Measurements from ENCODE around the gene STRIP1.
A peak's percentile ranks its signal among the peaks of the same experiment; 100 is the strongest.

Gene STRIP1

DNA sequence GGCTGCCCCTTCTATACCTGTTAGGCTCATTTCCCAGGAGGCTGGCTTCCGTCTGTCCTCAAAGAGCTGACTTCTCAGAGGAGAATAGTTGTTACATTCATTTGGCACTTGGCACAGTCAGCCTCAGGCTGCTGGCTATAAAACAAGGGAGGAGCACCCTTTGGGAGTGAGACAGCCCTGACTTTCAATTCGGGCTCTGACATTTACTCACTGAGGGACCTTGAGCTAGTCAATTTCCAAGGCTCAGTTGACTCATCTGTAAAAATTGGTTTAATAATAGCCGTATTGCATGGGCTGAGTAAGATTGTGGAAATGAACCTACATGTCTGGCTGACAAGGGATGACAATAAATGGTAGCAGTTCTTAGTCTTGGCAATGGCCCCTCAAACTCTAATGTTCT lies 22.4 kb downstream of the STRIP1 start:
- no peak overlapping the region for H3K4me3 ChIP-seq (replicated peaks; ENCODE audit: low read depth, low read length)
- DNase-seq (ENCODE audit: extremely low read depth, low read depth): no peak
- TF ChIP-seq, protein P1, sequence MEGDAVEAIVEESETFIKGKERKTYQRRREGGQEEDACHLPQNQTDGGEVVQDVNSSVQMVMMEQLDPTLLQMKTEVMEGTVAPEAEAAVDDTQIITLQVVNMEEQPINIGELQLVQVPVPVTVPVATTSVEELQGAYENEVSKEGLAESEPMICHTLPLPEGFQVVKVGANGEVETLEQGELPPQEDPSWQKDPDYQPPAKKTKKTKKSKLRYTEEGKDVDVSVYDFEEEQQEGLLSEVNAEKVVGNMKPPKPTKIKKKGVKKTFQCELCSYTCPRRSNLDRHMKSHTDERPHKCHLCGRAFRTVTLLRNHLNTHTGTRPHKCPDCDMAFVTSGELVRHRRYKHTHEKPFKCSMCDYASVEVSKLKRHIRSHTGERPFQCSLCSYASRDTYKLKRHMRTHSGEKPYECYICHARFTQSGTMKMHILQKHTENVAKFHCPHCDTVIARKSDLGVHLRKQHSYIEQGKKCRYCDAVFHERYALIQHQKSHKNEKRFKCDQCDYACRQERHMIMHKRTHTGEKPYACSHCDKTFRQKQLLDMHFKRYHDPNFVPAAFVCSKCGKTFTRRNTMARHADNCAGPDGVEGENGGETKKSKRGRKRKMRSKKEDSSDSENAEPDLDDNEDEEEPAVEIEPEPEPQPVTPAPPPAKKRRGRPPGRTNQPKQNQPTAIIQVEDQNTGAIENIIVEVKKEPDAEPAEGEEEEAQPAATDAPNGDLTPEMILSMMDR (IDR thresholded peaks at IDR 0.05; ENCODE audit: low read depth, low read length, missing control alignments): no peak

DNA sequence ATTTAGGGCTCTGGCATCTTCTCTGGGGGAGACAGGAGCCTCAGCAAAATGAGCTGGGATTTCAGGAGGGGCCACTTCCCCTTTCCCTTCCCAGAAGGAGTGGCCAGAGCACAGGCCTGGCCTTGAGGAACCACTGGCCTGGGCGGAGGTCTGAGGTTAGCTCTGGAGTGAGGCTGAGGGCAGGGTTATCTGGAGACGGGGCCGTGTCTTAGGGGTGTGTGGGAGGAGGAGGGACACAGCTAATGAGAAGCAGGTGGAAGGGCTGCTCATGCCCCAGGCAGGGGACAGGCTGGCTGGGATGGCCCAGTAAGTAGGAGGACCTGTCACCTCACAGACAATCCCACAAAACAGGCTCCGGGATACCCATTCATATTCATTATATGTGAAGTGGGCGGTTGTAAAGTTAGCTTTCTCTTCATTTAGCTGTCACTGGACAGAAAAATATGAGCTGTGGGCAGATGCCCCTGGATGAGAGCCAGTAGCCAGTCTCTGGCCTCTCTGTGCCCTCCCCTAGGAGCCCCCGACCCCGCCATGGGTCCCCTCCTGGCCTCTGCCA lies 23.6 kb downstream of the STRIP1 start:
- H3K4me3 ChIP-seq (replicated peaks; ENCODE audit: low read depth, low read length): no peak overlapping the region
- no peak for DNase-seq (ENCODE audit: extremely low read depth, low read depth)
- TF ChIP-seq, protein P1 (IDR thresholded peaks at IDR 0.05; ENCODE audit: low read depth, low read length, missing control alignments): no peak

DNA sequence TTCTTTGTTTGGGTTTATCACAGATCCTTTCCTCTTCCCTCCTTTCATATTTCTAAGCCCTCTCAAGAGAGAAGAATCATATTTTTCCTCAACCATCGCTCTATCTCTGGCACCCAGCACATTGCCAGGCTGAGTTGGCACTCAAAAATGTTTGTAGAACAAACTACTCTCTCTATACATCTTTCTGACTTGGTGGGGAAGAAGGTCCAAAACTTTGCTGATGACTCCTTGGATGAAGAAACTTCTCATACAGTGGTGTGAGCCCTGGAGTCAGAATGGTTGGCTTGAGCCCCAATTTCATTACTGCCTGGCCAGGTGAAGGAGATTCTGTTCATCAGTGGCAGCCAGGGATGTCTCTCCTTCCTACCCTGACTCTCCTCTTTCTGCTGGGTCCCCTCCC lies 24.2 kb downstream of the STRIP1 start:
- no peak for DNase-seq (ENCODE audit: extremely low read depth, low read depth)
- H3K4me3 ChIP-seq (replicated peaks; ENCODE audit: low read depth, low read length): no peak overlapping the region
- TF ChIP-seq, protein P1 (IDR thresholded peaks at IDR 0.05; ENCODE audit: low read depth, low read length, missing control alignments): no peak

DNA sequence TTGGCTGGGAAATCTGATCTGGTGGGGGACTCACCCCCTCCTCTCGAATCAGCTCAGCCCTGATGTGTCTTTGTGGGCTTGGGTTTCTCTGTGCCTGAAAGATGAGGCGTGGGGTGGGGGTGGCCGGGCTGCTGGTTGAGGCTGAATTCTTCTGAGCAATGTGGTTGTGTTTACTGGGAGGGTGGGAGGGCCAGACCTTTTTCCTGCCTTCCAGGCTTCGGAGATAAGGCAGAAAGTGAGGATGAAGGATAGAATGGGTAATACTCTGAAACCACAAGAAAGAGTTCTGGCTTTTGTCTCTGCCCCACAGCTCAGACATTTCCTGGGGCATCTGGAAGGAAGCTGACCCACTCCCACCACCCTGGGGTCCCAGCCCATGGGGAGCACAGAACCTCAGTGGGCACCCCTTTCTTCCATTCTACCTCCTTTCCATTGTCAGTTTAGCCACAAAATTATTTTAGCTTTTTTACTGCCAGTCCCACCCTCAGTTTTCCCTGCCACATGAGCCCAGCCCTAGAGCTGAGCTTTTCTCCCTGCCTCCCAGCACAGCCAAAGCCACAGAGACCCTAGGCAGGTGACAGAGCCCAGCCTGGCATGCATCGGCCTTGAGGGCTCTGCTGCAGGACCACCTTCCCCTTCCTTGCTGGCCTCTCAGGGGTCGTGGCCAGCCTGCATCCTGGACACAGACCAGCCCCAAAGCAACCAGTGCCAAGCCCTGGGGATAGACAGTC lies 24.9 kb downstream of the STRIP1 start:
- H3K4me3 ChIP-seq (replicated peaks; ENCODE audit: low read depth, low read length): no peak overlapping the region
- TF ChIP-seq, protein P1 (IDR thresholded peaks at IDR 0.05; ENCODE audit: low read depth, low read length, missing control alignments): no peak
- no peak for DNase-seq (ENCODE audit: extremely low read depth, low read depth)

DNA sequence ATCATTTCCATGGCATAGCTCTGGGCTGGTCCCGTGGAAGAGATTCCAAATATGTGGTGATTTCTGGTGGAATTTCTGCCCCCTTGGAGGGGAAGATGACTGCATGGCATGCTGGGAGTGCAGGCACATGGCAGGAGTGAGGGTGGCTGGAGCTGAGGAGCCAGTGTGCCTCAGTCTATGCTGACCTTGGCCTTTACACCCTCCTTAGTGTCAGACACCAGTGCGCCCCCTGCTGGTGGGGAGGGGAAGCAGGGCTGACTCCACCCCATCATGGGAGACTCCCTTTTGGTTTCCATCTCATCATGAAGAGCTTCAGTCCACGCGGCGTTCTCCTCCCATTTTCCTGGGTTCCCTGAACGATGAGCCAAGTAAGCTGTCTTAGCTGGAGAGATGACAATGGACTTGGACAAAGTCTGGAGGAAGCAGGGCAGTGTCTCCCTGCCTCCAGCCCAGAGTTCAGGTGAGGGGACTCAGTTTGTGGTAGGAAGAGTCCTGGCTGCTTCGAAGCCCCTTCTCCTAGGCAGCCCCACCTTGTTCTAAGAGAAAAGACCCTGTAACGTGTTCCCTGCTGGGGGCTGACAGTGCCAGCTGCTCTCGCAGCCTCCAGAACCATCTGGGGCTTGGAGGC lies 25.7 kb downstream of the STRIP1 start:
- H3K4me3 ChIP-seq (replicated peaks; ENCODE audit: low read depth, low read length): no peak overlapping the region
- DNase-seq (ENCODE audit: extremely low read depth, low read depth): no peak
- TF ChIP-seq, protein P1 (IDR thresholded peaks at IDR 0.05; ENCODE audit: low read depth, low read length, missing control alignments): peak; percentile 90

DNA sequence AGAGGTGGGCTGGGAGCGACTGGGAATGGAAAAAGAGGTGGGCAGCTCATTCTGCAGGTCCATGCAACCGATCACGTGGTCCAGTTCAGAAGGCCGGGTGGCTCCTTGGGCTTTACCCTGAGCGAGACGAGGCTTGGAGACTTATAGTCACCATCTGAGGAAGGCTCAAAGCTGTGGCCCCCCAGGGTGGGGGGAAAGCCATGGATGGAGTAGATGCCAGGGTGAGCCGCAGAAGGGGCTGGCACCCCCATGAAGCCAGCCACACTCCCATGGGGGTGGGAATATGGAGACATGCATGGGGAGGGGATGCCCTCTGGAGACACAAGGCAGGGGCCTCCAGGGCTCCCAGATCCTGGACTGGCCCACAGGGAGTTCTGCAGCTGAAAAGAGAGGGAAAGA lies 26.2 kb downstream of the STRIP1 start:
- TF ChIP-seq, protein P1 (IDR thresholded peaks at IDR 0.05; ENCODE audit: low read depth, low read length, missing control alignments): no peak
- DNase-seq (ENCODE audit: extremely low read depth, low read depth): no peak
- no peak overlapping the region for H3K4me3 ChIP-seq (replicated peaks; ENCODE audit: low read depth, low read length)

Data from HFF-Myc (cell line).